Loucy (cell line): ENCODE data around the gene SYNE4.

Source experiments
- H2AFZ ChIP-seq: fragments of 200-600 bp; sonication (generic); 2 replicates; pipeline ENCODE4 v1.6.0; 2016; ENCODE audit warnings: antibody characterized with exemption, mild to moderate bottlenecking, low read length, moderate library complexity
- H3F3A ChIP-seq: fragments of 200-600 bp; 2 replicates; pipeline ENCODE4 v1.6.0; 2016; ENCODE audit warnings: antibody characterized with exemption, low read depth, mild to moderate bottlenecking
- H3K27me3 ChIP-seq: fragments of 200-600 bp; sonication (generic); 2 replicates; pipeline ENCODE4 v1.6.1; 2014; ENCODE audit warnings: low read length, mild to moderate bottlenecking; ENCODE audit not compliant: insufficient read depth, poor library complexity, severe bottlenecking
- H3K36me3 ChIP-seq: fragments of 200-600 bp; sonication (generic); 2 replicates; pipeline ENCODE4 v1.6.1; 2016; ENCODE audit warnings: low read length; ENCODE audit not compliant: insufficient read depth
- H3K4me1 ChIP-seq: fragments of 200-600 bp; sonication (generic); 2 replicates; pipeline ENCODE4 v1.5.1; 2014; ENCODE audit warnings: low read length, mild to moderate bottlenecking; ENCODE audit not compliant: insufficient read depth, poor library complexity, severe bottlenecking
- H3K4me2 ChIP-seq: fragments of 200-600 bp; sonication (generic); 2 replicates; pipeline ENCODE4 v1.6.0; 2014; ENCODE audit warnings: antibody characterized with exemption, low read length, low read depth, mild to moderate bottlenecking; ENCODE audit not compliant: poor library complexity, severe bottlenecking
- H3K4me3 ChIP-seq: fragments of 200-600 bp; sonication (generic); 2 replicates; pipeline ENCODE4 v1.5.1; 2014; ENCODE audit warnings: low read length, mild to moderate bottlenecking, mixed read lengths; ENCODE audit not compliant: poor library complexity, severe bottlenecking
- H3K79me2 ChIP-seq: fragments of 200-600 bp; sonication (generic); 2 replicates; pipeline ENCODE4 v1.6.1; 2014; ENCODE audit warnings: low read length; ENCODE audit not compliant: insufficient read depth
- H3K9ac ChIP-seq: fragments of 200-600 bp; sonication (generic); 2 replicates; pipeline ENCODE4 v1.6.0; 2014; ENCODE audit warnings: mild to moderate bottlenecking, low read depth, low read length, moderate library complexity; ENCODE audit not compliant: poor library complexity, severe bottlenecking
- H3K9me2 ChIP-seq: fragments of 200-600 bp; sonication (generic); replicated peaks from 2 replicates; pipeline ENCODE4 v1.6.1; 2016; ENCODE audit warnings: low read depth, low read length, mixed read lengths
- H3K9me3 ChIP-seq: fragments of 200-600 bp; sonication (generic); 2 replicates; pipeline ENCODE4 v1.6.1; 2014; ENCODE audit warnings: mild to moderate bottlenecking, antibody characterized with exemption, low read length, low read depth; ENCODE audit not compliant: insufficient read depth
- H4K20me1 ChIP-seq: fragments of 200-600 bp; sonication (generic); 2 replicates; pipeline ENCODE4 v1.6.0; 2014; ENCODE audit warnings: antibody characterized with exemption, low read length, mild to moderate bottlenecking; ENCODE audit not compliant: insufficient read depth, poor library complexity, severe bottlenecking
- EZH2phosphoT487 ChIP-seq: fragments of 200-600 bp; IDR thresholded peaks from 2 replicates; pipeline ENCODE4 v1.6.1; 2018; ENCODE audit warnings: antibody characterized with exemption, mild to moderate bottlenecking, moderate library complexity, borderline replicate concordance
- TF ChIP-seq, protein P1 (sequence below): fragments of 200-600 bp; sonication (generic); conservative IDR thresholded peaks from 2 replicates; pipeline ENCODE4 v1.5.1; 2014; ENCODE audit warnings: mild to moderate bottlenecking, antibody characterized with exemption, low read length

The SYNE4 gene, protein sequence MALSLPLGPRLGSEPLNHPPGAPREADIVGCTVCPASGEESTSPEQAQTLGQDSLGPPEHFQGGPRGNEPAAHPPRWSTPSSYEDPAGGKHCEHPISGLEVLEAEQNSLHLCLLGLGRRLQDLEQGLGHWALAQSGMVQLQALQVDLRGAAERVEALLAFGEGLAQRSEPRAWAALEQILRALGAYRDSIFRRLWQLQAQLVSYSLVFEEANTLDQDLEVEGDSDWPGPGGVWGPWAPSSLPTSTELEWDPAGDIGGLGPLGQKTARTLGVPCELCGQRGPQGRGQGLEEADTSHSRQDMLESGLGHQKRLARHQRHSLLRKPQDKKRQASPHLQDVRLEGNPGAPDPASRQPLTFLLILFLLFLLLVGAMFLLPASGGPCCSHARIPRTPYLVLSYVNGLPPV

GRCh38 chr19:36008336-36008978, at the start of gene SYNE4:
Gene SYNE4, minus strand, starts transcription at chr19:36008813. Its CDS starts 132 bp downstream, at chr19:36008681.
- Histone ChIP-seq H3K9me3 (no peaks in the 10 kb centered on the region), H3K27me3 (no peaks in the 10 kb centered on the region), H3F3A (no peaks in the 10 kb centered on the region), H2AFZ (no peak within 1 kb of the TSS), H3K9me2 (no peaks in the 10 kb centered on the region), H3K79me2 (peaks cover 6% of the 10 kb centered on the region; the same call in 1 of the 2 replicates), H4K20me1 (no peaks in the 10 kb centered on the region), H3K4me1 (no peaks in the 10 kb centered on the region), H3K4me2 (no peak within 1 kb of the TSS), H3K4me3 (no peak within 1 kb of the TSS), H3K9ac (no peak within 1 kb of the TSS), H3K36me3 (no peaks in the 10 kb centered on the region)
- TF ChIP-seq, protein P1, sequence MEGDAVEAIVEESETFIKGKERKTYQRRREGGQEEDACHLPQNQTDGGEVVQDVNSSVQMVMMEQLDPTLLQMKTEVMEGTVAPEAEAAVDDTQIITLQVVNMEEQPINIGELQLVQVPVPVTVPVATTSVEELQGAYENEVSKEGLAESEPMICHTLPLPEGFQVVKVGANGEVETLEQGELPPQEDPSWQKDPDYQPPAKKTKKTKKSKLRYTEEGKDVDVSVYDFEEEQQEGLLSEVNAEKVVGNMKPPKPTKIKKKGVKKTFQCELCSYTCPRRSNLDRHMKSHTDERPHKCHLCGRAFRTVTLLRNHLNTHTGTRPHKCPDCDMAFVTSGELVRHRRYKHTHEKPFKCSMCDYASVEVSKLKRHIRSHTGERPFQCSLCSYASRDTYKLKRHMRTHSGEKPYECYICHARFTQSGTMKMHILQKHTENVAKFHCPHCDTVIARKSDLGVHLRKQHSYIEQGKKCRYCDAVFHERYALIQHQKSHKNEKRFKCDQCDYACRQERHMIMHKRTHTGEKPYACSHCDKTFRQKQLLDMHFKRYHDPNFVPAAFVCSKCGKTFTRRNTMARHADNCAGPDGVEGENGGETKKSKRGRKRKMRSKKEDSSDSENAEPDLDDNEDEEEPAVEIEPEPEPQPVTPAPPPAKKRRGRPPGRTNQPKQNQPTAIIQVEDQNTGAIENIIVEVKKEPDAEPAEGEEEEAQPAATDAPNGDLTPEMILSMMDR = no peak
- TF ChIP-seq EZH2phosphoT487 = no peak

DNA sequence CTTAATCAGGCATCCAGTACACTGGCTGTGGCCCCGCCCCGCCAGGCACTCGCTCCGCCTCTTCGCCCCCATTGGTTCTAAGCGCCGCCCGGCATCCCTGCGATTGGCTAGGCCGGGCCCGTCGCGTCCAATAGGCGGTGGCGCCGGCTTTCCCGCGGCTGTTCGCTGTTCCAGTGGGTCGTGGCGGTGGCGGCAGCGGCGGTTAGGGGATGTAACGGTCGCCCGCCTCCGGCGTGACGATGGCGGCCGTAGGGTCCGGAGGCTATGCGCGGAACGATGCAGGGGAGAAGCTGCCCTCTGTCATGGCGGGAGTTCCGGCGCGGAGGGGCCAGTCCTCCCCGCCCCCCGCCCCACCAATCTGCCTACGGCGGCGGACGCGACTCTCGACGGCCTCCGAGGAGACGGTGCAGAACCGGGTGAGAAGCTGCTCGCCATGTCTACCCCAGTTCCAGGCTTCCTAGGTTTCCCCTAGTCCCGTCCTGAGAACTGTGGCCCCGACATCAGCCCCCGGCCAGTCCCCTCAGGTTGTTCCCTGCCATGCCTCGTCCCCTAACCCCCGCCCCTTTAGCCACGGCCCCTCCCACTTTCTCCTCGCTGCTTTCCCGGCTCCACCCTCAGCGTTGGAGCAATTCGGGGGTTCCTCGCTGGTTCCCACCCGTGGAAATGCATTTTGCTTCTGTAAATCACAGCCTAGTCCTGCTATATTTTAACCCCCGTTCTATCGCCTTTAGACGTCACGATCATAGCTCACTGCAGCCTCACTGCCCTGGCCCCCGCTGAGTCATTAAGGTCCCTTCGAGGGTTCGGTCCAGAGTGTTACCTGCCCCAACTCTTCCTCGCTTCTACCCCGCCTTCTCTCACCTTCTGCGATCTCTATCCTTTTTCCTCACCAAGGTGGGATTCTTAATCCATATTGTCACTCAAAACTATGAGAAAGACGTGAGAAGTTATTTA, 46.4 kb upstream of the SYNE4 start, which contains the start of gene WDR62:
TSS of gene WDR62 (plus strand) at position 165 of the 954 bp plus-strand sequence. CDS start at position 240, 75 bp downstream.
- peaks cover 57% of the 10 kb centered on the region for H3K79me2 ChIP-seq
- no peak for TF ChIP-seq EZH2phosphoT487
- TF ChIP-seq, protein P1 = no peak; the same call in 1 of the 2 replicates

GRCh38 chr19:36054119-36054732, 45.6 kb upstream of the SYNE4 start, which contains the start of gene THAP8:
Gene THAP8, minus strand, starts transcription at chr19:36054285. Its CDS starts 68 bp downstream, at chr19:36054217.
- H3K79me2 ChIP-seq = peaks cover 50% of the 10 kb centered on the region
- H2AFZ ChIP-seq = peak within 1 kb of the TSS; percentile 90
- H3K27me3 ChIP-seq = no peaks in the 10 kb centered on the region
- no peaks in the 10 kb centered on the region for H3K9me2 ChIP-seq
- TF ChIP-seq, protein P1 = peak; percentile 49
- no peak for TF ChIP-seq EZH2phosphoT487
- peaks cover 45% of the 10 kb centered on the region for H3K4me1 ChIP-seq
- peak within 1 kb of the TSS; percentile 91 for H3K9ac ChIP-seq
- H3F3A ChIP-seq = no peaks in the 10 kb centered on the region; the same call in 1 of the 2 replicates
- H3K4me3 ChIP-seq = peak within 1 kb of the TSS; percentile 99
- peaks cover 9% of the 10 kb centered on the region; the same call in 1 of the 2 replicates for H3K36me3 ChIP-seq
- peak within 1 kb of the TSS; percentile 95 for H3K4me2 ChIP-seq
- H3K9me3 ChIP-seq = no peaks in the 10 kb centered on the region
- peaks cover 37% of the 10 kb centered on the region for H4K20me1 ChIP-seq

More for the DNA sequence above, 46.4 kb upstream of the SYNE4 start, which contains the start of gene WDR62:
- H4K20me1 ChIP-seq = peaks cover 43% of the 10 kb centered on the region
- peak within 1 kb of the TSS; percentile 99 for H3K4me3 ChIP-seq
- H3K9me2 ChIP-seq = no peaks in the 10 kb centered on the region
- peak within 1 kb of the TSS; percentile 95 for H3K4me2 ChIP-seq
- H3K9me3 ChIP-seq = no peaks in the 10 kb centered on the region
- H2AFZ ChIP-seq = peak within 1 kb of the TSS; percentile 90
- H3K36me3 ChIP-seq = peaks cover 16% of the 10 kb centered on the region; the same call in 1 of the 2 replicates
- H3K4me1 ChIP-seq = peaks cover 45% of the 10 kb centered on the region
- H3F3A ChIP-seq = no peaks in the 10 kb centered on the region; the same call in 1 of the 2 replicates
- no peaks in the 10 kb centered on the region for H3K27me3 ChIP-seq
- peak within 1 kb of the TSS; percentile 91 for H3K9ac ChIP-seq
